Measurements from ENCODE around the gene CIDEA. TPM values are rescaled to one million over a fixed set of nuclear protein-coding genes. Genes with fewer than 3 reads are reported as not detected.

The CIDEA gene
- total RNA-seq, 1 donor from 2014 or later: 1.5 TPM

DNA sequence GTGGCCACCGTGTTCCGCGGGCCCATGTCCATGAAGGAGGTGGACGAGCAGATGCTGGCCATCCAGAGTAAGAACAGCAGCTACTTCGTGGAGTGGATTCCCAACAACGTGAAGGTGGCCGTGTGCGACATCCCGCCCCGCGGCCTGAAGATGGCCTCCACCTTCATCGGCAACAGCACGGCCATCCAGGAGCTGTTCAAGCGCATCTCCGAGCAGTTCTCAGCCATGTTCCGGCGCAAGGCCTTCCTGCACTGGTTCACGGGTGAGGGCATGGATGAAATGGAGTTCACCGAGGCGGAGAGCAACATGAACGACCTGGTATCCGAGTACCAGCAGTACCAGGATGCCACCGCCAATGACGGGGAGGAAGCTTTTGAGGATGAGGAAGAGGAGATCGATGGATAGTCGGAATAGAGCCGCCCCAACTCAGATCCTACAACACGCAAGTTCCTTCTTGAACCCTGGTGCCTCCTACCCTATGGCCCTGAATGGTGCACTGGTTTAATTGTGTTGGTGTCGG lies 71.6 kb downstream of the CIDEA start:
- H3K4me3 ChIP-seq (ENCODE audit: low read depth, low read length): no peak overlapping the region
- DNase-seq (ENCODE audit: low read depth): no peak
- TF ChIP-seq, protein P1, sequence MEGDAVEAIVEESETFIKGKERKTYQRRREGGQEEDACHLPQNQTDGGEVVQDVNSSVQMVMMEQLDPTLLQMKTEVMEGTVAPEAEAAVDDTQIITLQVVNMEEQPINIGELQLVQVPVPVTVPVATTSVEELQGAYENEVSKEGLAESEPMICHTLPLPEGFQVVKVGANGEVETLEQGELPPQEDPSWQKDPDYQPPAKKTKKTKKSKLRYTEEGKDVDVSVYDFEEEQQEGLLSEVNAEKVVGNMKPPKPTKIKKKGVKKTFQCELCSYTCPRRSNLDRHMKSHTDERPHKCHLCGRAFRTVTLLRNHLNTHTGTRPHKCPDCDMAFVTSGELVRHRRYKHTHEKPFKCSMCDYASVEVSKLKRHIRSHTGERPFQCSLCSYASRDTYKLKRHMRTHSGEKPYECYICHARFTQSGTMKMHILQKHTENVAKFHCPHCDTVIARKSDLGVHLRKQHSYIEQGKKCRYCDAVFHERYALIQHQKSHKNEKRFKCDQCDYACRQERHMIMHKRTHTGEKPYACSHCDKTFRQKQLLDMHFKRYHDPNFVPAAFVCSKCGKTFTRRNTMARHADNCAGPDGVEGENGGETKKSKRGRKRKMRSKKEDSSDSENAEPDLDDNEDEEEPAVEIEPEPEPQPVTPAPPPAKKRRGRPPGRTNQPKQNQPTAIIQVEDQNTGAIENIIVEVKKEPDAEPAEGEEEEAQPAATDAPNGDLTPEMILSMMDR (conservative IDR thresholded peaks at IDR 0.05; ENCODE audit: low read depth, low read length): no peak

DNA sequence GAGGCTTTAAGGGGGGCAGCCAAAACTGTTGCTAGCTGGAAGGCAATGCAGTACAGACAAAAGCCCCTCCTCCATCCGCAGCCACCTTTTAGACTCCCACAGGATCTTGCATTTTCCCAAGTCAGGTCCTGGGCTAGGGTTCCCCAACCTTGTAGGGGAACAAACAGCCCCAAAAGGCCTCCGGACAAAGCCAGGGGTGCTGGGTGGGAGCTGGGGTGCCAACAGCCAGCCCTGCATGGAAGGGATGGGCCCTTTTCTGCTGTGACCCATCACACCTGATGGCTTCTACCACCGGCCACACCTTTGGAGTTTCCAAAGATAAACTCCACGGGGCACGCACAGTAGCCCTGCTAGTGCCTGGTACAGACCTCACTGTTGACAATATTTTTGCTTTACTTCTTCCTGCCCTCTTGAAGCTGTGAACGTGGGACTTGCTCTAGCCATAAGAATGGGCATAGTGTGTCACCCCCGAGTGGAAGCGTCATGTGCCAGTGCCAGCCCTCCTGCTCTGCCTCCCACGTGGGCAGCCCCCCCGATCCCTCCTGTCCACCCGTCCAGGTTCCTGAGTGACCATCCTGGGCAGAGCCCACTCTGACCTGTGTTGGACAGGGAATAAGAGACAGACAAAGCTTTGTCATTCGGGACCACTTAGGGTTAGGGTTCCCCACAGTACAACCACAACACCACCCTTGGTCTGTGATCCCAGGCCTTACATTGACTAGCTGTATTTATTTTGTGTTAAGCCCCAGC lies 72.7 kb downstream of the CIDEA start:
- no peak overlapping the region for H3K4me3 ChIP-seq (ENCODE audit: low read depth, low read length)
- TF ChIP-seq, protein P1 (conservative IDR thresholded peaks at IDR 0.05; ENCODE audit: low read depth, low read length): no peak
- no peak for DNase-seq (ENCODE audit: low read depth)

Other genes with a start within 250 kb of the CIDEA start
- gene ANKRD62, start 160.5 kb upstream of the CIDEA start, total RNA-seq: not detected in 2 replicates
- gene TUBB6, start 53.9 kb downstream of the CIDEA start, total RNA-seq: 425 and 1,079 TPM in 2 replicates
- 41.3 and 52.8 TPM in 2 replicates for gene AFG3L2, start 122.9 kb downstream of the CIDEA start, total RNA-seq
- 3.9 TPM in 2 replicates for gene PRELID3A, start 153.6 kb downstream of the CIDEA start, total RNA-seq

Data from epithelial cell of proximal tubule (primary cell).